GM13977 (cell line): ENCODE measurements around the gene CKAP5.

Experiments used
- DNase-seq: peaks from one replicate; pipeline ENCODE4 v3.0.0; 2012; ENCODE audit warnings: low spot score
- CTCF ChIP-seq: IDR thresholded peaks from 2 replicates; pipeline ENCODE4 v1.5.1; 2012; ENCODE audit warnings: mild to moderate bottlenecking, control low read depth; ENCODE audit not compliant: insufficient read depth; ENCODE audit errors: extremely low read depth, missing control alignments
- in situ Hi-C: fragments of 300-500 bp; cut with MboI; formaldehyde crosslinking; loops from one replicate; pipeline ENCODE4 v1.12.0; 2022; ENCODE audit warnings: low sequenced_read_pairs, low pct_unique_long_range_greater_than_20kb, mixed read lengths, inconsistent platforms; ENCODE audit not compliant: unreplicated experiment

Gene CKAP5

DNA sequence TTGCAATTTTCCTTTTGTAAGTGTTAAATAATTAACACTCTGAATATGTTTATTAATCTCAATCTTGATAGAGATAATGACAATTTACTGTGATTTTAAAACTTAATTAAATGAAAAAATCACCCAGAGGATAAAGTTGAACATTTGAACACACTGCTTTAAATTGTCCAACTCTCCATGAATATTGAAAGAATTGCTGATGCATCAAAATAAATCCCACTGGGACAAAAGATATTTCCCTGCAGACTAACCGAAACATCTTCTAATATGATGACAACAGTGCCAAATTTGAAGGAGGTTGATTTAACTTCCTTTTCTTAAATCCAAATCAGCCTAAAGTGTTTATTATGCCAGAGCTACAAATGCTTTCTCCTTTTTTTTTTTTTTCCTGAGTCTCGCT, 79.4 kb downstream of the CKAP5 start:
- in situ Hi-C loops: no loop called here
- no peak for TF ChIP-seq CTCF
- DNase-seq: no peak

DNA sequence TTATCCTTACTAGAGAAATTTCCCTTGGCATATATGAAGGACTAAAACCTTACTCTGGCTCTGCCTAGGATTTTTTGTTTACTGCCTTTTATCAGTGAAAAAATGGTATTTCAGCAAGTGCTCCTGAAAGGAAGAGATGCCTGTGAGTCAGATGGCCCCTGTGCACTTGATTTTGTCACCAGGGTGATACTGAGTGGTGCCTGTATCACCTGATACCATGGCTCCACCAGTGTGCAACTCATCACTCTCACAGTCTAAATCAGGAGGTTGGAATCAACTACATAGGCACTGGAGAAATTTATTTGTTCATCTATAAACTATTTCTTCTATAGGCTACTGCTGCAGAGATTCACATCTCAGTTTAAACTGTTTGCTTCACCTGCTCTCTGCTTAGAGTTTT, 83.8 kb downstream of the CKAP5 start:
- in situ Hi-C loops: no loop called here
- no peak for TF ChIP-seq CTCF
- no peak for DNase-seq

- DNase-seq: no peak
- no peak for TF ChIP-seq CTCF
- in situ Hi-C loops: no loop called here
Observed at GRCh38 chr11:46761807-46762206, 84.3 kb downstream of the CKAP5 start.

- in situ Hi-C loops: no loop called here
- no peak for TF ChIP-seq CTCF
- DNase-seq: no peak
Observed at GRCh38 chr11:46760429-46761128, 85.5 kb downstream of the CKAP5 start.

DNA sequence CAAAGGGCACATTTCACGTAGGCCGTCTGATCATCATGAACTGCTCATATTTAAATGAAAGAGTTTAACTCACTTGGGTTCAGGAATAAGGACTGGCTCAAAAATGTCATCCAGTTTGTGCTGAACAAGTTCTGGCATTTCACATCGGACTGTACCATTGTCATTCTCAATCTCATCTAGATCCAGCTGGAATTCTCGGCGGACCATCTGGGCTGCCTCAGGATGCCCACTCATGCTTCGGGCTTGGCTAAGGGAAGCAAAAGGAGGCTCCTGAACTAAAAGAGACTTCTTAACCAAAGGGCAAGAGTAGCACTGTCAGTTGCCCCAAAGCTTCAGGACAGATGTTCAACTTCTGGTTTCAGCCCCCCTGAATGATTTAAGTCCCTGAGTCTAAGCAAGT, 86.9 kb downstream of the CKAP5 start:
- TF ChIP-seq CTCF: no peak
- DNase-seq: no peak
- in situ Hi-C loops: no loop called here

GRCh38 chr11:46755962-46756361, 90.1 kb downstream of the CKAP5 start:
- no peak for TF ChIP-seq CTCF
- no peak for DNase-seq
- in situ Hi-C loops: no loop called here
